ENCODE measurements around the gene C10orf105. TPM values are rescaled to one million over a fixed set of nuclear protein-coding genes. Genes with fewer than 3 reads are reported as not detected.

The C10orf105 gene
- not detected in 2 replicates for total RNA-seq

GRCh38 chr10:71719464-71720201 is at the start of gene C10orf105:
Gene C10orf105 (minus strand): TSS chr10:71719778. CDS start chr10:71716337, 3,441 bp downstream.

Other genes starting within 250 kb of the C10orf105 start
- 3.9 and 6.3 TPM in 2 replicates for gene VSIR, start 53.7 kb upstream of the C10orf105 start, total RNA-seq
- gene PSAP, start 131.5 kb upstream of the C10orf105 start, total RNA-seq: 1,169 and 3,537 TPM in 2 replicates
- gene CHST3, start 244.6 kb upstream of the C10orf105 start, total RNA-seq: 16.1 and 16.2 TPM in 2 replicates

Data from placental epithelial cell (primary cell).